Liver (tissue), 9 donors: Measurements from ENCODE around the gene MCEMP1. TPM values are rescaled to one million over a fixed set of nuclear protein-coding genes. Genes with fewer than 3 reads are reported as not detected.

ENCODE experiments used
- DNase-seq: peaks from one replicate; pipeline ENCODE4 v3.0.0-alpha.2; 2017; ENCODE audit warnings: low spot score
- H3K27ac ChIP-seq, 2 donors: one replicate each; pipeline ENCODE4 v1.7.0; 2013; ENCODE audit warnings: inconsistent platforms in 2 of 2, low read length in 2 of 2, control low read depth in 1 of 2, low read depth in 1 of 2, mild to moderate bottlenecking in 1 of 2
- H3K27me3 ChIP-seq, 4 donors: one replicate each; pipeline versions ENCODE4 v1.6.1 to v1.7.0; 2013; ENCODE audit warnings: low read length in 3 of 4, inconsistent platforms in 1 of 4, mild to moderate bottlenecking in 1 of 4, moderate library complexity in 1 of 4; ENCODE audit not compliant: control insufficient read depth in 4 of 4, insufficient read depth in 4 of 4
- H3K36me3 ChIP-seq, 4 donors: one replicate each; pipeline versions ENCODE4 v1.6.1 to v1.7.0; 2013; ENCODE audit warnings: low read length in 3 of 4, mild to moderate bottlenecking in 3 of 4, low read depth in 1 of 4, moderate library complexity in 1 of 4; ENCODE audit not compliant: control insufficient read depth in 4 of 4, insufficient read depth in 3 of 4
- H3K4me1 ChIP-seq, 4 donors: one replicate each; pipeline versions ENCODE4 v1.6.1 to v1.7.0; 2013; ENCODE audit warnings: low read length in 3 of 4, mild to moderate bottlenecking in 3 of 4, moderate library complexity in 1 of 4; ENCODE audit not compliant: control insufficient read depth in 4 of 4, insufficient read depth in 4 of 4
- H3K4me3 ChIP-seq, 3 donors: one replicate each; pipeline versions ENCODE4 v1.6.1 to v1.7.0; 2013; ENCODE audit warnings: low read length in 3 of 3, control low read depth in 1 of 3, low read depth in 1 of 3, mild to moderate bottlenecking in 1 of 3
- H3K9ac ChIP-seq, 2 donors: one replicate each; pipeline ENCODE4 v1.7.0; 2013; ENCODE audit warnings: low read length in 2 of 2, mild to moderate bottlenecking in 2 of 2, moderate library complexity in 2 of 2, control low read depth in 1 of 2, low read depth in 1 of 2
- H3K9me3 ChIP-seq, 4 donors: one replicate each; pipeline versions ENCODE4 v1.6.1 to v1.7.0; 2013; ENCODE audit warnings: low read length in 3 of 4; ENCODE audit not compliant: control insufficient read depth in 4 of 4
- EGR1 ChIP-seq, 2 donors: IDR thresholded peaks; 2 replicates each; pipeline ENCODE4 v1.6.1; 2016 to 2018; ENCODE audit warnings: antibody characterized with exemption in 2 of 2, low read depth in 2 of 2
- FOXA1 ChIP-seq: IDR thresholded peaks from 2 replicates; pipeline ENCODE4 v1.6.1; 2016; ENCODE audit warnings: antibody characterized with exemption
- FOXA2 ChIP-seq: IDR thresholded peaks from 2 replicates; pipeline ENCODE4 v1.6.1; 2016; ENCODE audit warnings: antibody characterized with exemption
- GABPA ChIP-seq, 2 donors: IDR thresholded peaks in 1 of 2; conservative IDR thresholded peaks in 1 of 2; 2 replicates each; pipeline ENCODE4 v1.6.1; 2016; ENCODE audit warnings: antibody characterized with exemption in 2 of 2, mild to moderate bottlenecking in 1 of 2, moderate library complexity in 1 of 2
- HNF4A ChIP-seq, 2 donors: conservative IDR thresholded peaks; 2 replicates each; pipeline ENCODE4 v1.6.1; 2016; ENCODE audit warnings: antibody characterized with exemption in 2 of 2, mild to moderate bottlenecking in 2 of 2
- HNF4G ChIP-seq: IDR thresholded peaks from 2 replicates; pipeline ENCODE4 v1.6.1; 2016; ENCODE audit warnings: antibody characterized with exemption
- JUND ChIP-seq, 2 donors: IDR thresholded peaks; 2 replicates each; pipeline ENCODE4 v1.6.1; 2016; ENCODE audit warnings: antibody characterized with exemption in 2 of 2
- NR2F2 ChIP-seq: IDR thresholded peaks from 2 replicates; pipeline ENCODE4 v1.6.1; 2016; ENCODE audit warnings: antibody characterized with exemption
- RAD21 ChIP-seq, 2 donors: IDR thresholded peaks; 2 replicates each; pipeline ENCODE4 v1.6.1; 2016; ENCODE audit warnings: antibody characterized with exemption in 2 of 2, mild to moderate bottlenecking in 2 of 2
- RXRA ChIP-seq, 2 donors: IDR thresholded peaks; 2 replicates each; pipeline ENCODE4 v1.6.1; 2017 to 2018; ENCODE audit warnings: antibody characterized with exemption in 2 of 2, mild to moderate bottlenecking in 1 of 2
- SP1 ChIP-seq: IDR thresholded peaks from 2 replicates; pipeline ENCODE4 v1.6.1; 2018; ENCODE audit warnings: antibody characterized with exemption, mild to moderate bottlenecking
- TAF1 ChIP-seq: conservative IDR thresholded peaks from 2 replicates; pipeline ENCODE4 v1.6.1; 2016; ENCODE audit warnings: antibody characterized with exemption, mild to moderate bottlenecking
- YY1 ChIP-seq: IDR thresholded peaks from 2 replicates; pipeline ENCODE4 v1.6.1; 2016; ENCODE audit warnings: antibody characterized with exemption, mild to moderate bottlenecking
- WGBS: extraction: QIAGEN DNeasy Blood & Tissue Kit; methylation state at CpG from one replicate; pipeline ENCODE4 v1.1.7; 2013; 5-methylcytosine and 5-hydroxymethylcytosine counted together
- polyA plus RNA-seq, 2 donors: library from polyadenylated mRNA; stranded (reverse) in 1 of 2; unstranded in 1 of 2; fragments of 200-250 nt in 1 of 2; fragments of >200 nt in 1 of 2; fragmentation: Nextera tagmentation in 1 of 2; extraction: Ambion mirVana in 1 of 2; gene quantifications; one replicate each; pipeline versions ENCODE4 v1.2.1 to v1.2.3, GENCODE V29; 2013 to 2015
- total RNA-seq, 2 donors: library from RNA; depleted of rRNA; stranded (reverse); fragments of >200 nt; gene quantifications; one replicate each; pipeline ENCODE4 v1.2.3, GENCODE V29; 2014
- TF ChIP-seq, protein P1 (sequence below): fragments of 150-350 bp; IDR thresholded peaks from 2 replicates; pipeline ENCODE4 v1.5.1; 2017; ENCODE audit warnings: improper control_type of control experiment, low read depth, low read length; ENCODE audit not compliant: missing input control
- TF ChIP-seq, protein P2 (sequence below): IDR thresholded peaks from 2 replicates; pipeline ENCODE4 v1.6.1; 2016; ENCODE audit warnings: antibody characterized with exemption
- TF ChIP-seq, protein P3 (sequence below): IDR thresholded peaks from 2 replicates; pipeline ENCODE4 v1.6.1; 2016; ENCODE audit warnings: antibody characterized with exemption
- TF ChIP-seq, protein P4 (sequence below): IDR thresholded peaks from 2 replicates; pipeline ENCODE4 v1.6.1; 2016; ENCODE audit warnings: antibody characterized with exemption
- TF ChIP-seq, protein P5 (sequence below): IDR thresholded peaks from 2 replicates; pipeline ENCODE4 v1.6.1; 2016; ENCODE audit warnings: antibody characterized with exemption, mild to moderate bottlenecking
- donor health status: healthy.
- donor health status: healthy.
- donor health status: healthy.
- donor health status: healthy.
- donor health status: healthy.

Gene MCEMP1
- total and polyA plus RNA-seq, 4 donors, result 0.29 to 0.92 (median 0.48) TPM

DNA sequence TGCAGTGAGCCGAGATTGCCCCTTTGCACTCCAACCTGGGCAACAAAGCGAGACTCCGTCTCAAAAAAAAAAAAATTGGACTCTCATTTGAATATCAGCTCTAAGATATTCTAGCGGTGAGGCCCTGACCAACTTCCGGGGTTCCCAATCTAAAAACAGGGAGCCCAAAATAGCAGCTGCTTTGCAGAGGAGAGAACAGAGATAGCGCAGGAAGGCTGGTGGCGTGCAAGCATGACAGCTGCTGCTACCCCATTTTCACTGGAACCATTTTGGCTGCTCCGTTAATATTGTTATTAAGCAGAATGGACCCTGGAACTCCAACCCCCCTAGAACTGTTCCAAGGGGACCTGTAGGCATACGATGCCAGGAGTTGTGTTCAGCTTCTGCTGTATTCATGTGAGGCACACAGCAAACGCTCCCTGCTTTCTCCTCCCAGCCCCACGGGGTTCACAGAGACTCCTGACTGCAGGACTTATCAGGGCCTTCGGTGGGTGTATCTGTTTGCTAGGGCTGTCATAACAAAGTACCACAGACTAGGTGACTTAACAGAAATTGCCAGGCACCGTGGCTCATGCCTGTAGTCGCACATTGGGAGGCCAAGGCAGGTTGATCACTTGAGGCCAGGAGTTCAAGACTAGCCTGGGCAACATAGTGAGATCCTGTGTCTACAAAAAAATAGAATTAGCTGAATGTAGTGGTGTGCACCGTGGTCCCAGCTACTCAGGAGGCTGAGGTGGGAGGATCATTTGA, 28.4 kb upstream of the MCEMP1 start:
- 87% methylated on average over 15 of the region's 15 CpGs for WGBS
- H3K4me1 ChIP-seq, result peaks cover 0 to 8% (median 2%) of the 10 kb centered on the region in 4 donors

More for the DNA sequence above, 28.4 kb upstream of the MCEMP1 start:
- Histone ChIP-seq H3K9ac (no peak overlapping the region), H3K9me3 (no peaks in the 10 kb centered on the region), H3K4me3 (no peak overlapping the region), H3K36me3 (peaks cover 0 to 3% (median 0%) of the 10 kb centered on the region in 4 donors), H3K27ac (no peak overlapping the region), H3K27me3 (no peaks in the 10 kb centered on the region)
- TF ChIP-seq HNF4A (conservative IDR thresholded peaks at IDR 0.05), result no peak
- no peak for TF ChIP-seq RAD21 (IDR thresholded peaks at IDR 0.05)
- TF ChIP-seq HNF4G, result no peak
- TF ChIP-seq FOXA1, result no peak
- TF ChIP-seq, protein P1, sequence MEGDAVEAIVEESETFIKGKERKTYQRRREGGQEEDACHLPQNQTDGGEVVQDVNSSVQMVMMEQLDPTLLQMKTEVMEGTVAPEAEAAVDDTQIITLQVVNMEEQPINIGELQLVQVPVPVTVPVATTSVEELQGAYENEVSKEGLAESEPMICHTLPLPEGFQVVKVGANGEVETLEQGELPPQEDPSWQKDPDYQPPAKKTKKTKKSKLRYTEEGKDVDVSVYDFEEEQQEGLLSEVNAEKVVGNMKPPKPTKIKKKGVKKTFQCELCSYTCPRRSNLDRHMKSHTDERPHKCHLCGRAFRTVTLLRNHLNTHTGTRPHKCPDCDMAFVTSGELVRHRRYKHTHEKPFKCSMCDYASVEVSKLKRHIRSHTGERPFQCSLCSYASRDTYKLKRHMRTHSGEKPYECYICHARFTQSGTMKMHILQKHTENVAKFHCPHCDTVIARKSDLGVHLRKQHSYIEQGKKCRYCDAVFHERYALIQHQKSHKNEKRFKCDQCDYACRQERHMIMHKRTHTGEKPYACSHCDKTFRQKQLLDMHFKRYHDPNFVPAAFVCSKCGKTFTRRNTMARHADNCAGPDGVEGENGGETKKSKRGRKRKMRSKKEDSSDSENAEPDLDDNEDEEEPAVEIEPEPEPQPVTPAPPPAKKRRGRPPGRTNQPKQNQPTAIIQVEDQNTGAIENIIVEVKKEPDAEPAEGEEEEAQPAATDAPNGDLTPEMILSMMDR, result no peak
- TF ChIP-seq SP1, result no peak
- TF ChIP-seq, protein P2, sequence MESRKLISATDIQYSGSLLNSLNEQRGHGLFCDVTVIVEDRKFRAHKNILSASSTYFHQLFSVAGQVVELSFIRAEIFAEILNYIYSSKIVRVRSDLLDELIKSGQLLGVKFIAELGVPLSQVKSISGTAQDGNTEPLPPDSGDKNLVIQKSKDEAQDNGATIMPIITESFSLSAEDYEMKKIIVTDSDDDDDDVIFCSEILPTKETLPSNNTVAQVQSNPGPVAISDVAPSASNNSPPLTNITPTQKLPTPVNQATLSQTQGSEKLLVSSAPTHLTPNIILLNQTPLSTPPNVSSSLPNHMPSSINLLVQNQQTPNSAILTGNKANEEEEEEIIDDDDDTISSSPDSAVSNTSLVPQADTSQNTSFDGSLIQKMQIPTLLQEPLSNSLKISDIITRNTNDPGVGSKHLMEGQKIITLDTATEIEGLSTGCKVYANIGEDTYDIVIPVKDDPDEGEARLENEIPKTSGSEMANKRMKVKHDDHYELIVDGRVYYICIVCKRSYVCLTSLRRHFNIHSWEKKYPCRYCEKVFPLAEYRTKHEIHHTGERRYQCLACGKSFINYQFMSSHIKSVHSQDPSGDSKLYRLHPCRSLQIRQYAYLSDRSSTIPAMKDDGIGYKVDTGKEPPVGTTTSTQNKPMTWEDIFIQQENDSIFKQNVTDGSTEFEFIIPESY, result no peak
- TF ChIP-seq YY1, result no peak
- TF ChIP-seq NR2F2, result no peak
- TF ChIP-seq, protein P3, sequence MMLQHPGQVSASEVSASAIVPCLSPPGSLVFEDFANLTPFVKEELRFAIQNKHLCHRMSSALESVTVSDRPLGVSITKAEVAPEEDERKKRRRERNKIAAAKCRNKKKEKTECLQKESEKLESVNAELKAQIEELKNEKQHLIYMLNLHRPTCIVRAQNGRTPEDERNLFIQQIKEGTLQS, result no peak
- TF ChIP-seq RXRA (IDR thresholded peaks at IDR 0.05), result no peak
- no peak for TF ChIP-seq JUND (IDR thresholded peaks at IDR 0.05)
- TF ChIP-seq, protein P4, sequence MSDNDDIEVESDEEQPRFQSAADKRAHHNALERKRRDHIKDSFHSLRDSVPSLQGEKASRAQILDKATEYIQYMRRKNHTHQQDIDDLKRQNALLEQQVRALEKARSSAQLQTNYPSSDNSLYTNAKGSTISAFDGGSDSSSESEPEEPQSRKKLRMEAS, result no peak
- no peak for TF ChIP-seq FOXA2
- no peak for TF ChIP-seq EGR1 (IDR thresholded peaks at IDR 0.05; ENCODE audit: low read depth in 2 of 2)
- TF ChIP-seq TAF1, result no peak
- TF ChIP-seq, protein P5, sequence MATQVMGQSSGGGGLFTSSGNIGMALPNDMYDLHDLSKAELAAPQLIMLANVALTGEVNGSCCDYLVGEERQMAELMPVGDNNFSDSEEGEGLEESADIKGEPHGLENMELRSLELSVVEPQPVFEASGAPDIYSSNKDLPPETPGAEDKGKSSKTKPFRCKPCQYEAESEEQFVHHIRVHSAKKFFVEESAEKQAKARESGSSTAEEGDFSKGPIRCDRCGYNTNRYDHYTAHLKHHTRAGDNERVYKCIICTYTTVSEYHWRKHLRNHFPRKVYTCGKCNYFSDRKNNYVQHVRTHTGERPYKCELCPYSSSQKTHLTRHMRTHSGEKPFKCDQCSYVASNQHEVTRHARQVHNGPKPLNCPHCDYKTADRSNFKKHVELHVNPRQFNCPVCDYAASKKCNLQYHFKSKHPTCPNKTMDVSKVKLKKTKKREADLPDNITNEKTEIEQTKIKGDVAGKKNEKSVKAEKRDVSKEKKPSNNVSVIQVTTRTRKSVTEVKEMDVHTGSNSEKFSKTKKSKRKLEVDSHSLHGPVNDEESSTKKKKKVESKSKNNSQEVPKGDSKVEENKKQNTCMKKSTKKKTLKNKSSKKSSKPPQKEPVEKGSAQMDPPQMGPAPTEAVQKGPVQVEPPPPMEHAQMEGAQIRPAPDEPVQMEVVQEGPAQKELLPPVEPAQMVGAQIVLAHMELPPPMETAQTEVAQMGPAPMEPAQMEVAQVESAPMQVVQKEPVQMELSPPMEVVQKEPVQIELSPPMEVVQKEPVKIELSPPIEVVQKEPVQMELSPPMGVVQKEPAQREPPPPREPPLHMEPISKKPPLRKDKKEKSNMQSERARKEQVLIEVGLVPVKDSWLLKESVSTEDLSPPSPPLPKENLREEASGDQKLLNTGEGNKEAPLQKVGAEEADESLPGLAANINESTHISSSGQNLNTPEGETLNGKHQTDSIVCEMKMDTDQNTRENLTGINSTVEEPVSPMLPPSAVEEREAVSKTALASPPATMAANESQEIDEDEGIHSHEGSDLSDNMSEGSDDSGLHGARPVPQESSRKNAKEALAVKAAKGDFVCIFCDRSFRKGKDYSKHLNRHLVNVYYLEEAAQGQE, result no peak
- no peak for TF ChIP-seq GABPA (IDR thresholded peaks at IDR 0.05 in 1 of 2, conservative IDR thresholded peaks at IDR 0.05 in 1 of 2)
- DNase-seq, result no peak
